Brain microvascular endothelial cell (primary cell): Measurements from ENCODE around the gene KIF25.

Experiments
- DNase-seq: peaks from one replicate; pipeline ENCODE4 v3.0.0-alpha.2; 2020
- H3K27ac ChIP-seq: fragments of 250-450 bp; sonication (Bioruptor Pico); 2 replicates; pipeline ENCODE4 v1.5.1; 2020; ENCODE audit warnings: mild to moderate bottlenecking, moderate library complexity
- H3K27me3 ChIP-seq: fragments of 250-450 bp; sonication (Bioruptor Pico); replicated peaks from 2 replicates; pipeline ENCODE4 v1.5.1; 2020; ENCODE audit warnings: mild to moderate bottlenecking
- H3K36me3 ChIP-seq: fragments of 250-450 bp; sonication (Bioruptor Pico); replicated peaks from 2 replicates; pipeline ENCODE4 v1.5.1; 2020; ENCODE audit warnings: mild to moderate bottlenecking
- H3K4me3 ChIP-seq: 2 replicates; pipeline ENCODE4 v1.5.1; 2011; ENCODE audit warnings: low read depth, mild to moderate bottlenecking, control low read depth, low read length, moderate library complexity
- in situ Hi-C: cut with HindIII; loops from 2 replicates; pipeline ENCODE4 v1.10.0; 2017; ENCODE audit warnings: low sequenced_read_pairs, low pct_ligation_motif_present
- TF ChIP-seq, protein P1 (sequence below): IDR thresholded peaks from 2 replicates; pipeline ENCODE4 v1.5.1; 2011; ENCODE audit warnings: low read depth, mild to moderate bottlenecking, moderate library complexity, low read length, control low read depth, inconsistent platforms; ENCODE audit errors: missing control alignments

The KIF25 gene

DNA sequence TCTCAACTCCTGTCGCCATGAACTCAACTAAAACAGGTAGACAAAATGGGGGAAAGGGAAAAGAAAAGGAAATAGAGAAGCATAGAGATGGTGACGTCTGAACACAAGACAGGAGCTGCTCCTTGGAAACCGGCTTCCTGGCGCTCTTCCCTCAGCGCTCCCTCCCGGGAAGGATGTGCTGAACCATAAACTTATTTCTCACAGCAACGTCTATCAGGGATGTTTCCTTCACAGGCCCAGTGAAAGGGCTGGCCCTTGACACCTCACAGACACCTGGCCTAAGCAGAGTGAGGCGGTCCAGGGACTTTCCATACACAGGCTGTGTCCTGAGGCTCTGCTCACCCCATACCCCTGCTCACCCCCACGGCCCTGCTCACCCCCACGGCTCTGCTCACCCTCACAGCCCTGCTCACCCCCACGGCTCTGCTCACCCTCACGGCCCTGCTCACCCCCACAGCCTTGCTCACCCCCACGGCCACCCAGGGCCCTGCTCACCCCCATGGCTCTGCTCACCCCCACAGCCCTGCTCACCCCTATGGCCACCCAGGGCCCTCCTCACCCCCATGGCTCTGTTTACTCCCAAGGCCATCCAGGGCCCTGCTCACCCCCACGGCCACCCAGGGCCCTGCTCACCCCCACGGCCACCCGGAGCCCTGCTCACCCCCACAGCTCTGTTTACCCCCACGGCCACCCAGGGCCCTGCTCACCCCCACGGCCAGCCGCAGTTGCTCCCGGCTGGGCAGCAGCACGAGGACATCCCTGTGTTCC lies 80.9 kb downstream of the KIF25 start:
- Histone ChIP-seq H3K4me3 (no peak overlapping the region), H3K27ac (no peak overlapping the region), H3K36me3 (no peaks in the 10 kb centered on the region), H3K27me3 (peaks cover 2% of the 10 kb centered on the region)
- TF ChIP-seq, protein P1, sequence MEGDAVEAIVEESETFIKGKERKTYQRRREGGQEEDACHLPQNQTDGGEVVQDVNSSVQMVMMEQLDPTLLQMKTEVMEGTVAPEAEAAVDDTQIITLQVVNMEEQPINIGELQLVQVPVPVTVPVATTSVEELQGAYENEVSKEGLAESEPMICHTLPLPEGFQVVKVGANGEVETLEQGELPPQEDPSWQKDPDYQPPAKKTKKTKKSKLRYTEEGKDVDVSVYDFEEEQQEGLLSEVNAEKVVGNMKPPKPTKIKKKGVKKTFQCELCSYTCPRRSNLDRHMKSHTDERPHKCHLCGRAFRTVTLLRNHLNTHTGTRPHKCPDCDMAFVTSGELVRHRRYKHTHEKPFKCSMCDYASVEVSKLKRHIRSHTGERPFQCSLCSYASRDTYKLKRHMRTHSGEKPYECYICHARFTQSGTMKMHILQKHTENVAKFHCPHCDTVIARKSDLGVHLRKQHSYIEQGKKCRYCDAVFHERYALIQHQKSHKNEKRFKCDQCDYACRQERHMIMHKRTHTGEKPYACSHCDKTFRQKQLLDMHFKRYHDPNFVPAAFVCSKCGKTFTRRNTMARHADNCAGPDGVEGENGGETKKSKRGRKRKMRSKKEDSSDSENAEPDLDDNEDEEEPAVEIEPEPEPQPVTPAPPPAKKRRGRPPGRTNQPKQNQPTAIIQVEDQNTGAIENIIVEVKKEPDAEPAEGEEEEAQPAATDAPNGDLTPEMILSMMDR: no peak
- in situ Hi-C loops: no loop called here
- DNase-seq: no peak

DNA sequence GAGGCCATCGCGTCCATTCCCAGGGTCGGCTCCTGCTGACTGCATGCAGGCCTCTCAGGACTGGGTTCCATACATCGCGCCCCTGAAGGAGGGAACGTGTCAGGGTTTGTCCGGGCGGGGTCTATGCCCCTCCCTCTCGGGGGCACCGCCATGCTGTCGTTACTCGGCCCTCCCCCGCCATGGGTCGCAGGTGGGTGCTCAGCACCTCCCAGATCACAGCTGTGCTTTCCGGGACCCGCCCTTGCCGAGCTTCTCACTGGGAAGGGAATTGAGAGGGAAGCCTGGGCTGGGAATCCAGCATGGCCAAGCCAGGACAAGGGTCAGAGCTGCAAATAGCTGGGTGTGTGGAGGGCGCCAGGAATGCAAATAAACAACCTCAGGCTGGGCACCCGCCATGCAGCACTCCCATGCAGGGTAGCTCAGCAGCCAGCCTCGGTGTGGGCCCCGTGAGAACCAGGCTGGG lies 81.5 kb downstream of the KIF25 start, which contains the start of gene FRMD1:
Gene FRMD1, minus strand, starts transcription at position 270 of the 463 bp plus-strand sequence. Its CDS starts 118 bp downstream, at position 152.
- Histone ChIP-seq H3K27me3 (peaks cover 4% of the 10 kb centered on the region), H3K36me3 (no peaks in the 10 kb centered on the region), H3K4me3 (no peak within 1 kb of the TSS), H3K27ac (no peak within 1 kb of the TSS)
- TF ChIP-seq, protein P1: no peak
- no peak for DNase-seq
- in situ Hi-C loops: no loop called here

DNA sequence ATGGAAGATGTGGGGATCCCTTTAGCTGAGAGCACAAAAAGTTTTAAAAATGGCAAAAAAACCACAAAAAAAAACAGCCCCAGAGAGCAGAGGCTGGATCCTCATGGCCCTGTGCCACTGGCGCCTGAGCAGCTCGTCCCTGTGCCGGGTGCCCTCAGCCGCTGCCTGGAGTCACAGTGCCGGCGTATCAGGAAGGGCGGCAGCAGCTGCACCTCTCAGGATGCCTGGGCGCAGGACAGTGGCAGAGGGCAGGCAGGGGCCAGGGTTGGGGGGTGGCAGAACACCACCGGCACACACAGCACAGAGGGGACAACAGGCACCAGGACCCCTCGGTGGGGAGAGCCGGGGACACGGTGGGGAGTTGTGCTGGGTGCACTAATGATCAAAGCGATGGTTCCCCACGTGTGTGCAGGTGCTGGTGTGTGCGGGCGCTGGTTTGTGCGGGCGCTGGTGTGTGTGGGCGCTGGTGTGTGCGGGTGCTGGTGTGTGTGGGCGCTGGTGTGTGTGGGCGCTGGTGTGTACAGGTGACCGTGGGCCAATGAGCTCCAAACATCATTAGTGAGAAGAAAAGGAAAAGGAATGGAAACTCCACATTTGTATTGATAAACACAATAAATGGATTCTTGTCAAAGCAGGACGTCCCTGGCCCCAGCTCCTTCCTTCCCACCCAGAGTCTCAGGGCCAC lies 83.1 kb downstream of the KIF25 start:
- TF ChIP-seq, protein P1: no peak
- in situ Hi-C loops: no loop called here
- no peak for DNase-seq
- Histone ChIP-seq H3K27ac (no peak overlapping the region), H3K4me3 (no peak overlapping the region), H3K27me3 (peaks cover 4% of the 10 kb centered on the region), H3K36me3 (no peaks in the 10 kb centered on the region)

DNA sequence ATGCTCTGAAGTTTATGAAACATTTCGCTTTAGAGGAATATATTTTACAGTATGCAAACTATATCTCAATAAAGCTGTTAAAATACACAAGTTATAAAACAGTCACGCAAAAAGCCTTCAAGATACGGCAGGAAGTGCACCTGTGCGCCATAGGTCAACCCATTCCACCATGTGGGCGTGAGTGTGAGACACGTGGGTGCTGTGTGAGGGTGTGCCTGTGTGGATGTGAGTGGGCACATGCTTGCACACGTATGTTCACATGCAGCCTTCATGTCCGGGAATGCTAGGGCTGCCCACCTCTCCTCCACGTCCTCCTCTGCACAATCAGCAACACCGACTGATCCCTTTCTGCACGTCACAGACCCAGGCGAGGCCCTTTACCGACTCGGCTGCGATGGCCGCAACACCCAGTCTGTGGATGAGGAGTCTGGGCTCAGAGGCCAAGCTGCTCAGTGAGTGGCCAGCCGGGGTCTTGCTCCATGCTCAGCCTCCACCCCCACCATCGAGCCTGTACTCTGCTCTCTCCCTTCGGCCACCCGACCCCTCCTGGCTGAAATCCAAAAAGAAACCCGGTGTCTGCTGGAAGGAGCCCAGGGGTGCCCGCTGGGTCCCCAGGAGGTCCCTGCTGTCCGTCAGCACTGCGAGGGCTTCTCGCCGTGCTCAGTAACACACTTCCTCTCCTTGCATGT lies 84.5 kb downstream of the KIF25 start:
- in situ Hi-C loops: no loop called here
- no peak overlapping the region for H3K4me3 ChIP-seq
- peaks cover 4% of the 10 kb centered on the region for H3K27me3 ChIP-seq
- DNase-seq: no peak
- TF ChIP-seq, protein P1: no peak
- no peak overlapping the region for H3K27ac ChIP-seq
- H3K36me3 ChIP-seq: no peaks in the 10 kb centered on the region

DNA sequence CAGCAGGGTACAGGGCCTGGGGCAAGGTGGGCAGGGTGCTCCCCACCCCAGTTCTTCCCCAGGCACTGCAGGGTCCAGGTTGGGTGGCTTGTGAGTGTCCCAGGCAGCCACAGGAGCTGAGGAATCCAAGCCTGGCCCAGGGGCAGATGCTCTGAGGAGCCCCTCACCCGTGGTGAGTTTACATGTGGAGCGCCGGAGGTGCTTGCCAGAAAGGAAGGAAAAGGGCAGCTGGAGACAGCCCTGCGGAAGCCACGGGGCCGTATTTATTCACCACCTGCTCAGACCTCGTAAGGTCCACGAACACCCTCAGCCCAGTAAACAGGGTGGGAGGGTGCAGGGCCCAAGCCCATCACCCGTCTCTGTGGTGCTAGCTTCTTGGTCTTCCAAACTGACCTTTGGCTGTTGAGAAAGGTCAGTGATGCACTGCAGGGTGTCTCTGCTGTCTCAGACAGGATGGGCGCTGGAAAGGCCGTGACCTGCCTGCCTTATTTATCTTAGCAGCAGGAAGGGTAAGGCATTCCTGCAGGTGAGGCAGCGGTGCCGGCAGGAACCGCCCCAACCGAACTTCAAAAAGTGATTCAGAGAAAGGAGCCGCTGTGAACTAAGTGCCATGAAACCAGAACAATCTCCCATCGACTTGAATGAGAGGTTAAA lies 85.5 kb downstream of the KIF25 start:
- Histone ChIP-seq H3K4me3 (no peak overlapping the region), H3K27me3 (peaks cover 4% of the 10 kb centered on the region), H3K27ac (no peak overlapping the region), H3K36me3 (no peaks in the 10 kb centered on the region)
- no peak for DNase-seq
- TF ChIP-seq, protein P1: no peak
- in situ Hi-C loops: no loop called here
